Measurements from ENCODE around the gene ALDH1L1. TPM values are rescaled to one million over a fixed set of nuclear protein-coding genes. Genes with fewer than 3 reads are reported as not detected.

ALDH1L1 gene
- total RNA-seq, 1 experiment from 2014 or later: 1.2 TPM

- no peak for TF ChIP-seq HMGXB4 (CRISPR knock-in tag; IDR thresholded peaks at IDR 0.05)
- no peak for TF ChIP-seq NFYB (CRISPR knock-in tag; conservative IDR thresholded peaks at IDR 0.05; ENCODE audit: low read depth)
Measured at GRCh38 chr3:126077754-126078153, 102.6 kb downstream of the ALDH1L1 start (continued).

- H3K9me3 Mint-ChIP-seq: peaks cover 12% of the 10 kb centered on the region
- H3K4me3 Mint-ChIP-seq: no peak overlapping the region
- DNase-seq (ENCODE audit: low spot score) (no peak), ATAC-seq (no peak)
- POLR2A ChIA-PET: no interaction called here
- no peaks in the 10 kb centered on the region for H3K4me1 Mint-ChIP-seq
- TF ChIP-seq ZNF121 (CRISPR knock-in tag; IDR thresholded peaks at IDR 0.05) (no peak), ZSCAN18 (CRISPR knock-in tag; IDR thresholded peaks at IDR 0.05) (no peak), ZNF423 (CRISPR knock-in tag; IDR thresholded peaks at IDR 0.05) (no peak), ZNF317 (CRISPR knock-in tag; IDR thresholded peaks at IDR 0.05; ENCODE audit: borderline replicate concordance, low read depth) (no peak), E2F4 (CRISPR knock-in tag; IDR thresholded peaks at IDR 0.05; ENCODE audit: borderline replicate concordance, low read depth) (no peak), AFF4 (CRISPR knock-in tag; IDR thresholded peaks at IDR 0.05; ENCODE audit: borderline replicate concordance) (no peak), FOXP1 (CRISPR knock-in tag; IDR thresholded peaks at IDR 0.05; ENCODE audit: borderline replicate concordance) (no peak), IRF1 (CRISPR knock-in tag; IDR thresholded peaks at IDR 0.05) (no peak), ZNF425 (CRISPR knock-in tag; conservative IDR thresholded peaks at IDR 0.05) (no peak), IRF2 (CRISPR knock-in tag; IDR thresholded peaks at IDR 0.05; ENCODE audit: borderline replicate concordance, low read depth) (no peak), ZNF281 (CRISPR knock-in tag; IDR thresholded peaks at IDR 0.05) (no peak), CDX4 (CRISPR knock-in tag; IDR thresholded peaks at IDR 0.05; ENCODE audit: borderline replicate concordance) (no peak), MAX (CRISPR knock-in tag; IDR thresholded peaks at IDR 0.05) (no peak), ZBTB21 (CRISPR knock-in tag; IDR thresholded peaks at IDR 0.05; ENCODE audit: borderline replicate concordance) (no peak), ZBTB43 (CRISPR knock-in tag; IDR thresholded peaks at IDR 0.05) (no peak), NR3C1 (CRISPR knock-in tag; conservative IDR thresholded peaks at IDR 0.05; ENCODE audit: low read depth) (no peak), ZNF232 (CRISPR knock-in tag; IDR thresholded peaks at IDR 0.05) (no peak)
- H3K27me3 Mint-ChIP-seq (ENCODE audit: low read depth): no peaks in the 10 kb centered on the region
- no peaks in the 10 kb centered on the region for H3K36me3 Mint-ChIP-seq
- no peak overlapping the region for H3K27ac Mint-ChIP-seq
- CTCF ChIA-PET: no interaction called here
Measured at GRCh38 chr3:126076140-126076539, 104.2 kb downstream of the ALDH1L1 start.
